Measurements from ENCODE around the gene TACC2.
"Not testable (repeated sequence)": the region's sequence is repeated elsewhere in the genome, so short reads cannot be mapped to it uniquely, and the experiment has no call there.

The TACC2 gene

GRCh38 chr10:121949451-121949850, 39.5 kb upstream of the TACC2 start:
- TF ChIP-seq CTCF (conservative IDR thresholded peaks at IDR 0.05) = no peak
- TF ChIP-seq ZFX (IDR thresholded peaks at IDR 0.05) = no peak
- H3K27ac ChIP-seq = no peak overlapping the region

GRCh38 chr10:121952226-121952625, 36.7 kb upstream of the TACC2 start:
- TF ChIP-seq ZFX (IDR thresholded peaks at IDR 0.05) (no peak), CTCF (conservative IDR thresholded peaks at IDR 0.05) (no peak)
- no peak overlapping the region for H3K27ac ChIP-seq

- H3K27ac ChIP-seq = no peak overlapping the region
- no peak for TF ChIP-seq CTCF (conservative IDR thresholded peaks at IDR 0.05)
- TF ChIP-seq ZFX (IDR thresholded peaks at IDR 0.05) = no peak
These were observed 32.6 kb upstream of the TACC2 start for GRCh38 chr10:121956111-121957061.

GRCh38 chr10:121959671-121960070, 29.3 kb upstream of the TACC2 start:
- TF ChIP-seq CTCF (conservative IDR thresholded peaks at IDR 0.05) = no peak
- no peak for TF ChIP-seq ZFX (IDR thresholded peaks at IDR 0.05)
- no peak overlapping the region for H3K27ac ChIP-seq

- TF ChIP-seq ZFX (IDR thresholded peaks at IDR 0.05) (no peak), CTCF (conservative IDR thresholded peaks at IDR 0.05) (no peak)
- H3K27ac ChIP-seq = no peak overlapping the region
These were observed 27.5 kb upstream of the TACC2 start for GRCh38 chr10:121961456-121961855.

GRCh38 chr10:121965996-121966395, 23.0 kb upstream of the TACC2 start:
- no peak for TF ChIP-seq ZFX (IDR thresholded peaks at IDR 0.05)
- no peak for TF ChIP-seq CTCF (conservative IDR thresholded peaks at IDR 0.05)

GRCh38 chr10:121969086-121969485, 19.9 kb upstream of the TACC2 start:
- H3K27ac ChIP-seq = not testable (repeated sequence)

More at GRCh38 chr10:121965996-121966395, 23.0 kb upstream of the TACC2 start:
- no peak overlapping the region for H3K27ac ChIP-seq
